Psoas muscle (tissue), 8 donors: ENCODE results near the gene KIF6. TPM values are rescaled to one million over a fixed set of nuclear protein-coding genes. Genes with fewer than 3 reads are reported as not detected.
A peak's percentile ranks its signal among the peaks of the same experiment; 100 is the strongest.

Experiments
- ATAC-seq, 4 donors: fragments of 200-7000 bp; cut with Tn5 transposase; one replicate each; pipeline ENCODE4 v1.9.1; 2020; ENCODE audit warnings: moderate library complexity in 3 of 4, mild to moderate bottlenecking in 2 of 4
- DNase-seq, 2 donors: peaks; one replicate each; pipeline ENCODE4 v3.0.0-alpha.2; 2020
- H3K27ac ChIP-seq: fragments of 200-600 bp; one replicate; pipeline ENCODE4 v1.8.0; 2022
- H3K27me3 ChIP-seq, 3 donors: fragments of 200-600 bp in 1 of 3; one replicate each; pipeline versions ENCODE4 v1.6.1 to v1.8.0; 2013 to 2022; ENCODE audit warnings: low read length in 2 of 3, mild to moderate bottlenecking in 2 of 3, moderate library complexity in 1 of 3; ENCODE audit not compliant: insufficient read depth in 3 of 3
- H3K36me3 ChIP-seq, 2 donors: fragments of 200-600 bp in 1 of 2; one replicate each; pipeline versions ENCODE4 v1.6.1 to v1.8.0; 2013 to 2022; ENCODE audit warnings: low read depth in 1 of 2, mild to moderate bottlenecking in 1 of 2, moderate library complexity in 1 of 2; ENCODE audit not compliant: insufficient read depth in 1 of 2
- H3K4me1 ChIP-seq: fragments of 200-600 bp; one replicate; pipeline ENCODE4 v1.8.0; 2022
- H3K4me3 ChIP-seq: fragments of 200-600 bp; one replicate; pipeline ENCODE4 v1.8.0; 2022; ENCODE audit warnings: mild to moderate bottlenecking
- H3K9me3 ChIP-seq: fragments of 200-600 bp; one replicate; pipeline ENCODE4 v1.8.0; 2022
- WGBS, 3 donors: extraction: QIAGEN DNeasy Blood & Tissue Kit; methylation state at CpG; one replicate each; pipeline versions ENCODE4 v1.1.6 to v1.1.7; 2013; 5-methylcytosine and 5-hydroxymethylcytosine counted together
- intact Hi-C, 2 donors: fragments of 100-400 bp; cut with DNase I; formaldehyde crosslinking; loops; one replicate each; pipeline versions ENCODE4 v1.11.0 to v1.14.2; 2022
- polyA plus RNA-seq, 3 donors: library from polyadenylated mRNA; stranded (reverse); fragments of 200-250 nt; gene quantifications; one replicate each; pipeline ENCODE4 v1.2.3, GENCODE V29; 2013
- total RNA-seq, 4 donors: library from RNA; stranded (reverse); fragmentation: NEBNext Ultra II Directional in 2 of 4; extraction: Animal tissue kit (Norgen Biotek cat#: 25700) in 2 of 4; gene quantifications; one replicate each; pipeline versions ENCODE4 v1.2.1 to v1.2.4, GENCODE V29; 2021 to 2023
- TF ChIP-seq, protein P1 (sequence below): fragments of 200-600 bp; IDR thresholded peaks from one replicate; pipeline ENCODE4 v1.8.0; 2022; ENCODE audit warnings: antibody characterized with exemption
- donor health status: healthy with polysubstance abuse.
- donor health status: DM: no; HTN: no; CAD: no; lungs with moderate emphysema.
- donor health status: Bipolar disorder and iron deficiency.
- donor health status: healthy.
- donor health status: DM: yes; HTN: yes; CAD: no.
- donor health status: DM: no; HTN: no; CAD: no.
- donor health status: DM: no; HTN: no; CAD: no.
- donor health status: DM: yes; HTN: yes; CAD: no.

KIF6 gene
- total and polyA plus RNA-seq, 7 donors, result 0.03 to 0.17 (median 0.09) TPM; not detected in 2

DNA sequence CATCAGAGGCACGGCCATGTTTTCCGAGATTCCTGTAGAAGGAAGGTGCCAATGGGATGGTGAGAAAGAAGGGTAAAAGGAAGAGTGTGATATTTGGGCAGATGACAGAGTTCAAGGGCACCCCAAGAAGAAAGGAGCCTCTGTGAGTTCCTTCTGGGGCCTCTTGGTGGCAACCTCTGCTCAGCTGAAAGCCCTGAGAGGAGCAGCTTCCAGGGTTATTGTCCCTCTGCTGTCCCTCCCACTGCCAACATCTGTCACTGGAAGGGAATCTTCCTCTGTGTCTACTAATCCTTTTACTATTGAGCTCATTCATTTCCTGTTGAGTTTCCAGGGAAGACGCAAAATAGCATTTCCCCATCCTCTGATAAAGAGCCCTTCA lies 362.7 kb downstream of the KIF6 start:
- Histone ChIP-seq H3K4me1 (no peaks in the 10 kb centered on the region), H3K27me3 (no peaks in the 10 kb centered on the region), H3K36me3 (no peaks in the 10 kb centered on the region), H3K27ac (no peak overlapping the region), H3K9me3 (no peaks in the 10 kb centered on the region), H3K4me3 (no peak overlapping the region)
- DNase-seq, result no peak
- peak in 2 of 4 donors; percentile 17 to 23 for ATAC-seq
- TF ChIP-seq, protein P1, sequence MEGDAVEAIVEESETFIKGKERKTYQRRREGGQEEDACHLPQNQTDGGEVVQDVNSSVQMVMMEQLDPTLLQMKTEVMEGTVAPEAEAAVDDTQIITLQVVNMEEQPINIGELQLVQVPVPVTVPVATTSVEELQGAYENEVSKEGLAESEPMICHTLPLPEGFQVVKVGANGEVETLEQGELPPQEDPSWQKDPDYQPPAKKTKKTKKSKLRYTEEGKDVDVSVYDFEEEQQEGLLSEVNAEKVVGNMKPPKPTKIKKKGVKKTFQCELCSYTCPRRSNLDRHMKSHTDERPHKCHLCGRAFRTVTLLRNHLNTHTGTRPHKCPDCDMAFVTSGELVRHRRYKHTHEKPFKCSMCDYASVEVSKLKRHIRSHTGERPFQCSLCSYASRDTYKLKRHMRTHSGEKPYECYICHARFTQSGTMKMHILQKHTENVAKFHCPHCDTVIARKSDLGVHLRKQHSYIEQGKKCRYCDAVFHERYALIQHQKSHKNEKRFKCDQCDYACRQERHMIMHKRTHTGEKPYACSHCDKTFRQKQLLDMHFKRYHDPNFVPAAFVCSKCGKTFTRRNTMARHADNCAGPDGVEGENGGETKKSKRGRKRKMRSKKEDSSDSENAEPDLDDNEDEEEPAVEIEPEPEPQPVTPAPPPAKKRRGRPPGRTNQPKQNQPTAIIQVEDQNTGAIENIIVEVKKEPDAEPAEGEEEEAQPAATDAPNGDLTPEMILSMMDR, result no peak
- WGBS, 3 donors, result 20 to 23% (median 22%) methylated on average over 3 of the region's 3 CpGs
- intact Hi-C loops, result loop anchor here in 1 of 2 donors (10.0 kb wide), 1 partner anchor 952 kb away; no protein-coding TSS in a partner anchor

DNA sequence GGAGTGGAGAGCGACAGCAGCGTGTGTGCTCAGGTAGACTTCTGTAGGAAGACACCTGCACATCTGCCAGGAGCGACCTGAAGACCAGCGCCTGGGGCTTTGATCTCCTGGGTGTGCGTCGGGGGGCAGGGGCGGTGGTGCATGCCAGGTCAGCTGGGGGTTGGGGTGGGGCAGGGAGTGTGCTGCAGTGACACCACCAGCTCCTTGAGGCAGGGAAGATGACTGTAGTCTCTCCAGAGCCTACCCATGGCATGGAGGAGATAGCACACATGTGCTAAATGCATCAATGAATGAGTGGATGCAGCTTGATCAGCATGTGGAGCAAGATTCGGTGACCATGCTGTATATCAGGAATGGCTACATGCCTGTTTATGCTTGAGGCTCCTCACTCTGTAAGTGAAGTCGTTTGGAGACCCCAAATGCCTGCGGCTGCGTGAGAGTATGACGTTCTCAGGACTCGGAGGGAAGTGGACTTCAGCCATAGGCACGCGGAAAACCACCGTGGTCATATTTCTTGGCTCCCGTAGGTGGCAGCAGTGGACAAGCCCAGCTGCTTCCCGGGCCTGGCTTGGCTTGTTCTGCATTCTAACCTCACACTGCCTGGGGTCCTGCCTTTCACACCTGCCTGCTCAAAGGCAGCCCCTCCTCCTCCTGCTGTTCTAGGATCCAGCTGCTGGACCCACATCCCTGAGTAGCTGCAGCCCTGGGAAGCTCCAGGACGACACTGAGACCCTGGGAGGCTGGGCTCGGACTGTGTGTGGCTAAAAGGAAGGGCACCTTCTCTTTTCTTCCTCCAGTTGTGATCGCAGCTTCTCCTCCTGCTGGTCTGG lies 363.3 kb downstream of the KIF6 start:
- WGBS, 3 donors, result 33 to 34% (median 34%) methylated on average over 21 of the region's 21 CpGs
- Histone ChIP-seq H3K27me3 (no peaks in the 10 kb centered on the region), H3K27ac (no peak overlapping the region), H3K4me3 (no peak overlapping the region), H3K9me3 (no peaks in the 10 kb centered on the region), H3K36me3 (no peaks in the 10 kb centered on the region), H3K4me1 (no peaks in the 10 kb centered on the region)
- TF ChIP-seq, protein P1, result peak; percentile 78
- ATAC-seq, result peak; percentile 84 to 91 (median 86)
- intact Hi-C loops, result loop anchor here in 1 of 2 donors (10.0 kb wide), 1 partner anchor 953 kb away; no protein-coding TSS in a partner anchor
- peak; percentile 50 to 73 for DNase-seq

DNA sequence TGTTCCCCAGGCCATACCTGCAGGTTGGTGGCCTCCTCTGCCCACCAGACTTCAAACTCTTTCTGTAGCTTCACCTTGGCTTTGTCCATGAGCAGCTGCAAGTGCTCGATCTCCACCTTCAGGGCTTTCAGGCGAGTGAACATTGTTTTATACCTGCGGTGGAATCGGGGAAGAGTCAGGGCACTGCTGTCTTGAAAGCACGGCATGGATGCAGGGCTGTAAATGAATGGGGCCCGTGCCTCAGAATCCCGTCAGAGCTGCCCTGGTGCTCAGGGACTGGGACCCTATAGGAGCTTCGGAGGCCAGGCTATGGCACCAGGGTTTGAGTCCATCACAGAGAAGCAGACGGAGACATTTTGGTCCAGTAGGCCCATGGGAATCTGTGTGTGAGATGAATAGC lies 364.8 kb downstream of the KIF6 start:
- ATAC-seq, result no peak
- no peak overlapping the region for H3K4me3 ChIP-seq
- WGBS, 3 donors, result 87 to 93% (median 90%) methylated on average over 9 of the region's 9 CpGs
- no peak for DNase-seq
- no peaks in the 10 kb centered on the region for H3K27me3 ChIP-seq
- H3K9me3 ChIP-seq, result no peaks in the 10 kb centered on the region
- no peaks in the 10 kb centered on the region for H3K36me3 ChIP-seq
- intact Hi-C loops, result loop anchor here in 1 of 2 donors (10.0 kb wide), 1 partner anchor 954 kb away; no protein-coding TSS in a partner anchor
- TF ChIP-seq, protein P1, result no peak
- H3K27ac ChIP-seq, result no peak overlapping the region
- no peaks in the 10 kb centered on the region for H3K4me1 ChIP-seq

DNA sequence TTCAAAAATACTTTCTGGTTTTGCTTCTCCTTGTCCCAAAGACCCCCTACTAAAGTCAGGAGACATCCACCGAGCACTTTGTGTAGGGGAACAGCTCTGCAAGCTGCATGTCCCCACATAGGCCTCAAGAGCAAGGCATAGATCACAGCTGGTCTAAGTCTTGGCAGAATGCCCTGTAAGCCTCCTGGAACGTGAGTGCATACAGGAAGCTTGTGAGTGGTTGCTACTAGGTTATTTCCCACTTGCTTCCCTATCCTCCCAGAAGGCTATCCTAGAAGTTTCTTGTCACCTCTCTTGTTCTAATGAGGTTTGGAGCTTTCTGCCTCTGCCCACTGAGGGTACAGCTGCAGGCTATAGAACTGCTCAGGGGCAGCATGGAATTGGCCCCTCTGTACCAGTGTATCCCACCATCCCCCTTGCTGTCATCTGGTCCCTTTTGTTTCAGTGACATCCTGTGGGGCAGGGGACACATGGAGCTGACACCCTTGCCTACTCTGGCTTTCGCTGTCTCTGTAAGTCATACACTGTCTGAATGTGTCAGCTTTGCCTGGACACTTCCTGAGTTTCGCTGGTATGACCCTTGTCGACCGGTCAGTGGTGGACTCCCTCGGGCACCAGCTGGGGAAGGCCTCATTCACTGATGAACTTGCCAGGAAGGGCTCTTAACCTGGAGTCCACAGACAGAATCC lies 367.1 kb downstream of the KIF6 start:
- WGBS, 3 donors, result 44 to 64% (median 53%) methylated on average over 7 of the region's 7 CpGs
- Histone ChIP-seq H3K4me1 (no peaks in the 10 kb centered on the region), H3K36me3 (no peaks in the 10 kb centered on the region), H3K4me3 (no peak overlapping the region), H3K27ac (no peak overlapping the region), H3K9me3 (no peaks in the 10 kb centered on the region), H3K27me3 (no peaks in the 10 kb centered on the region)
- ATAC-seq (peak in 1 of 4 donors; percentile 61), DNase-seq (no peak)
- TF ChIP-seq, protein P1, result no peak
- intact Hi-C loops, result no loop called here
